Gastrocnemius medialis (tissue), 4 donors: ENCODE measurements around the gene POLE3.

Source experiments
- POLR2A ChIP-seq, 2 donors: fragments of 450-650 bp; IDR thresholded peaks; one replicate each; pipeline ENCODE4 v1.6.1; 2017; ENCODE audit warnings: antibody characterized with exemption in 2 of 2, mild to moderate bottlenecking in 2 of 2, moderate library complexity in 2 of 2
- TF ChIP-seq, protein P1 (sequence below), 5 experiments: fragments of 450-650 bp in 3 of 5; fragments of 200-600 bp in 2 of 5; sonication (generic) in 2 of 5; IDR thresholded peaks in 4 of 5; conservative IDR thresholded peaks in 1 of 5; 1 replicate in 4 of 5; 2 replicates in 1 of 5; pipeline ENCODE4 v1.5.1; 2016 to 2019; ENCODE audit warnings: antibody characterized with exemption in 5 of 5, mild to moderate bottlenecking in 3 of 5, moderate library complexity in 3 of 5

DNA sequence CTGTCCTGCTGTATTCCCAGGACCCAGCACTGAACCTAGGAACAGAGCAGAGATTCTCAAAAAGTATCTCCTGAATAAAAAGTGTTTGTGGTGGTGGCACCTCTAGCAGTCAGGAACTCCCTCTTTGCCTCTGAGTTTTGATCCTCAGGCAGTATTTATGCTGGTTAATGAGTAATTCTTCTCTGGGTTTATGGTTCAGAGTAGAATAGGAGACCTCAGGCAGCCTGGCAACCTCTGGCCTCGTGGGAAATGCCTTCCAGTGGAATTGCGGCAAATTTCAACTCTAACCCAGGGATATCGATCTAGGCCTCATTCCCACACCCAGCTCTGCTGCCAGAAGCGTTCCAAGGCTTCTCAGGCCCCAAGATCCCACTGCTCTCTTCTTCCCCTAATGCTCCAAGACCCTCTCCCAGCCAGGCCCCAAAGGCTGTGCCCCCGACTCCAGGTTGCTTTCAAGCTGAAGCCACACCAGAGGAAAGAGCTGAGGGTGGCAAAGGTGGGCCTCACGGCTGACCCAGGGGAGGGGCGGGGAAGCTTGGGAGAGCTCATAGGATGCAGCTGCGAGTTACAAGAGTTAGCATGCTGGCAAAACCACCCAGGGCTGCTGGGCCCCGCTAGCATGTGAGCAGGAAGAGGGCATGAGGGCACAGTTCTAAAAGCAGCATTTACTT, 22.8 kb downstream of the POLE3 start:
- TF ChIP-seq, protein P1, sequence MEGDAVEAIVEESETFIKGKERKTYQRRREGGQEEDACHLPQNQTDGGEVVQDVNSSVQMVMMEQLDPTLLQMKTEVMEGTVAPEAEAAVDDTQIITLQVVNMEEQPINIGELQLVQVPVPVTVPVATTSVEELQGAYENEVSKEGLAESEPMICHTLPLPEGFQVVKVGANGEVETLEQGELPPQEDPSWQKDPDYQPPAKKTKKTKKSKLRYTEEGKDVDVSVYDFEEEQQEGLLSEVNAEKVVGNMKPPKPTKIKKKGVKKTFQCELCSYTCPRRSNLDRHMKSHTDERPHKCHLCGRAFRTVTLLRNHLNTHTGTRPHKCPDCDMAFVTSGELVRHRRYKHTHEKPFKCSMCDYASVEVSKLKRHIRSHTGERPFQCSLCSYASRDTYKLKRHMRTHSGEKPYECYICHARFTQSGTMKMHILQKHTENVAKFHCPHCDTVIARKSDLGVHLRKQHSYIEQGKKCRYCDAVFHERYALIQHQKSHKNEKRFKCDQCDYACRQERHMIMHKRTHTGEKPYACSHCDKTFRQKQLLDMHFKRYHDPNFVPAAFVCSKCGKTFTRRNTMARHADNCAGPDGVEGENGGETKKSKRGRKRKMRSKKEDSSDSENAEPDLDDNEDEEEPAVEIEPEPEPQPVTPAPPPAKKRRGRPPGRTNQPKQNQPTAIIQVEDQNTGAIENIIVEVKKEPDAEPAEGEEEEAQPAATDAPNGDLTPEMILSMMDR (IDR thresholded peaks at IDR 0.05 in 4 of 5, conservative IDR thresholded peaks at IDR 0.05 in 1 of 5): no peak
- no peak for TF ChIP-seq POLR2A (IDR thresholded peaks at IDR 0.05)
